CD14-positive monocyte (primary cell): ENCODE data around the gene RNASE13. TPM values are rescaled to one million over a fixed set of nuclear protein-coding genes. Genes with fewer than 3 reads are reported as not detected.
"Not testable (repeated sequence)": the region's sequence is repeated elsewhere in the genome, so short reads cannot be mapped to it uniquely, and the experiment has no call there.

Source experiments
- DNase-seq, 3 donors: peaks; one replicate each; pipeline ENCODE4 v3.0.0-alpha.2; 2011 to 2022
- H2AFZ ChIP-seq: 2 replicates; pipeline ENCODE4 v1.6.0; 2012; ENCODE audit warnings: mild to moderate bottlenecking, low read depth, low read length, inconsistent platforms; ENCODE audit not compliant: insufficient read depth, poor library complexity, severe bottlenecking
- H3K27ac ChIP-seq, 2 donors: 1 replicate in 1 of 2; 2 replicates in 1 of 2; pipeline ENCODE4 v1.5.1; 2012 to 2013; ENCODE audit warnings: low read length in 2 of 2, control low read depth in 1 of 2, inconsistent platforms in 1 of 2, low read depth in 1 of 2, mild to moderate bottlenecking in 1 of 2
- H3K27me3 ChIP-seq, 2 donors: one replicate each; pipeline versions ENCODE4 v1.6.0 to v1.6.1; 2011 to 2013; ENCODE audit warnings: low read length in 2 of 2; ENCODE audit not compliant: control insufficient read depth in 2 of 2, insufficient read depth in 2 of 2
- H3K36me3 ChIP-seq, 2 donors: replicated peaks in 1 of 2; 1 replicate in 1 of 2; 2 replicates in 1 of 2; pipeline versions ENCODE4 v1.5.1 to v1.6.1; 2012 to 2013; ENCODE audit warnings: low read length in 2 of 2, control low read depth in 1 of 2, inconsistent platforms in 1 of 2, mild to moderate bottlenecking in 1 of 2; ENCODE audit not compliant: insufficient read depth in 2 of 2, control insufficient read depth in 1 of 2
- H3K4me1 ChIP-seq, 2 donors: 1 replicate in 1 of 2; 2 replicates in 1 of 2; pipeline versions ENCODE4 v1.5.1 to v1.6.1; 2012 to 2013; ENCODE audit warnings: low read length in 2 of 2, control low read depth in 1 of 2, inconsistent platforms in 1 of 2, mild to moderate bottlenecking in 1 of 2, moderate library complexity in 1 of 2; ENCODE audit not compliant: insufficient read depth in 2 of 2, control insufficient read depth in 1 of 2
- H3K4me2 ChIP-seq: replicated peaks from 2 replicates; pipeline ENCODE3; 2012; ENCODE audit warnings: low read length, moderate library complexity, mild to moderate bottlenecking; ENCODE audit not compliant: poor library complexity, severe bottlenecking; ENCODE audit errors: extremely low read depth
- H3K4me3 ChIP-seq, 3 experiments: fragments of 200-600 bp in 1 of 3; sonication (generic) in 1 of 3; replicated peaks in 1 of 3; 1 replicate in 2 of 3; 2 replicates in 1 of 3; pipeline ENCODE4 v1.5.1; 2011 to 2013; ENCODE audit warnings: low read length in 3 of 3, mild to moderate bottlenecking in 3 of 3, control low read depth in 2 of 3, low read depth in 2 of 3, inconsistent platforms in 1 of 3, moderate library complexity in 1 of 3
- H3K79me2 ChIP-seq: 2 replicates; pipeline ENCODE4 v1.6.0; 2012; ENCODE audit warnings: mild to moderate bottlenecking, control low read depth, inconsistent platforms, low read length, moderate library complexity; ENCODE audit not compliant: insufficient read depth
- H3K9ac ChIP-seq: 2 replicates; pipeline ENCODE4 v1.6.0; 2017; ENCODE audit warnings: low read length, mild to moderate bottlenecking; ENCODE audit not compliant: insufficient read depth, poor library complexity, severe bottlenecking
- H3K9me3 ChIP-seq, 2 donors: replicated peaks in 1 of 2; 1 replicate in 1 of 2; 2 replicates in 1 of 2; pipeline versions ENCODE4 v1.5.1 to v1.6.1; 2012 to 2013; ENCODE audit warnings: low read length in 2 of 2, control low read depth in 1 of 2; ENCODE audit not compliant: control insufficient read depth in 1 of 2, insufficient read depth in 1 of 2
- H4K20me1 ChIP-seq: 2 replicates; pipeline ENCODE4 v1.6.0; 2012; ENCODE audit warnings: mild to moderate bottlenecking, low read length, control low read depth, moderate library complexity; ENCODE audit not compliant: insufficient read depth
- H3K27ac Mint-ChIP-seq, 7 donors: one replicate each; pipeline ENCODE4 v1.8.0; 2020; ENCODE audit warnings: mild to moderate bottlenecking in 7 of 7, mixed read lengths in 7 of 7, moderate library complexity in 6 of 7, inconsistent platforms in 2 of 7
- H3K27me3 Mint-ChIP-seq, 3 donors: one replicate each; pipeline ENCODE4 v1.8.0; 2021 to 2022; ENCODE audit warnings: low read depth in 3 of 3, mild to moderate bottlenecking in 3 of 3, mixed read lengths in 3 of 3, moderate library complexity in 3 of 3, inconsistent platforms in 1 of 3
- H3K36me3 Mint-ChIP-seq, 2 donors: one replicate each; pipeline ENCODE4 v1.8.0; 2020; ENCODE audit warnings: mixed read lengths in 2 of 2, inconsistent platforms in 1 of 2, mild to moderate bottlenecking in 1 of 2
- H3K4me1 Mint-ChIP-seq: one replicate; pipeline ENCODE4 v1.8.0; 2020; ENCODE audit warnings: mild to moderate bottlenecking, mixed read lengths
- H3K4me3 Mint-ChIP-seq, 2 donors: one replicate each; pipeline ENCODE4 v1.8.0; 2020; ENCODE audit warnings: mild to moderate bottlenecking in 2 of 2, mixed read lengths in 2 of 2, moderate library complexity in 1 of 2
- H3K9me3 Mint-ChIP-seq, 7 donors: one replicate each; pipeline ENCODE4 v1.8.0; 2020 to 2022; ENCODE audit warnings: mixed read lengths in 7 of 7, mild to moderate bottlenecking in 6 of 7, moderate library complexity in 6 of 7, inconsistent platforms in 2 of 7
- WGBS: methylation state at CpG from one replicate; pipeline ENCODE4 v1.1.5; 2013; ENCODE audit warnings: missing lambda C conversion rate; ENCODE audit not compliant: insufficient coverage; 5-methylcytosine and 5-hydroxymethylcytosine counted together
- intact Hi-C, 2 donors: fragments of 100-400 bp; cut with micrococcal nuclease; formaldehyde crosslinking; loops; one replicate each; pipeline versions ENCODE4 v1.15.0 to v1.15.1; 2023
- polyA plus RNA-seq, 3 donors: library from polyadenylated mRNA; depleted of rRNA in 1 of 3; unstranded in 2 of 3; stranded (reverse) in 1 of 3; fragments of 300-500 nt in 2 of 3; fragments of >200 nt in 1 of 3; fragmentation: Illumina TruSeq in 2 of 3; gene quantifications; 1 replicate in 2 of 3; 2 replicates in 1 of 3; pipeline ENCODE4 v1.2.3, GENCODE V29; 2012 to 2021
- TF ChIP-seq, protein P1 (sequence below): fragments of 200-600 bp; IDR thresholded peaks from one replicate; pipeline ENCODE4 v1.8.0; 2022; ENCODE audit warnings: antibody characterized with exemption, mild to moderate bottlenecking

Gene RNASE13
- polyA plus RNA-seq, 3 donors: 0.39 TPM; not detected in 2

DNA sequence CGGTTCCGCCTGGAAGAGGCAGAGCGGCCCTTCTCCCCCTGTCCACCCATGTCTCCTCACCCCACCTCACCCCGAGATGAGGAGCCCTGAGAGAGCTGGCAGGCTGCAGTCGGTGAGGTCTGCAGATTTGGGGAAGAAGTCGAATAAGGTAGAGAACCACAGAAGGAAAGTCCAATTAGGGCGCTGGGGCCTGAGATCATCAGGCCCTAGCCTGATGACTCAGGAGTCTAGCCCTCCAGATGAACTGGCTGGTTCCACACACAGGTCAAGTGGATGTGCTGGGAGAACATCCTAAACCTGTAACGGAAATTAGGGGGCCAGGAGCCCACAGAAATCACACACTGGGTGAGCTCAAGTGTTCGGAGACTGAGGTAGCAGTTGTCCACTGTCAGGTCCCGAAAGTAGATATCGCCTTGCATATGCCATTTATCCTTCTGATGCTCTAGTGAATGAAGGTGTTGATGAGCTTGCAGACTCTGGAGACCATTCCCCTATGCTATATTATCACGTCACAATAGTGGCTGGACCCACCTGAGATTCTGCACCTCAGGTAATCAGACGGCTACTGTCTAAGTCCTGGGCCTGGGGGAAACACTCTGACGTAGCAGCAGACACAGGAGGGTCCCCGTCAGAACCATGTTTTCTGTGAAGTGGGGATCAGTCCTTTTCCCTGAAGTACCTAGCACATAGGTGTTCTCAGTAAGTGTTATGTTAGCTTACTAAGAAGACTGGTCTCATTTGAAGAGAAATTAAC lies 45.7 kb downstream of the RNASE13 start:
- Histone ChIP-seq H3K36me3 (peaks cover 18 to 27% of the 10 kb centered on the region in 2 donors), H3K79me2 (peaks cover 23% of the 10 kb centered on the region), H3K27ac (peak overlapping the region; percentile 24 to 72), H2AFZ (peak overlapping the region; percentile 41), H3K4me1 (peaks cover 50 to 63% of the 10 kb centered on the region in 2 donors), H3K27me3 (no peaks in the 10 kb centered on the region), H4K20me1 (peaks cover 4% of the 10 kb centered on the region), H3K4me3 (peak overlapping the region; percentile 12 to 97 (median 72)), H3K4me2 (peak overlapping the region; percentile 95), H3K9ac (no peak overlapping the region), H3K9me3 (no peaks in the 10 kb centered on the region)
- intact Hi-C loops: no loop called here
- Mint-ChIP-seq H3K36me3 (peaks cover 19 to 25% of the 10 kb centered on the region in 2 donors), H3K27ac (peak overlapping the region; percentile 46 to 87 (median 70)), H3K4me1 (peaks cover 57% of the 10 kb centered on the region), H3K9me3 (no peaks in the 10 kb centered on the region), H3K27me3 (peaks cover 0 to 2% (median 2%) of the 10 kb centered on the region in 3 donors), H3K4me3 (no peak overlapping the region)
- TF ChIP-seq, protein P1, sequence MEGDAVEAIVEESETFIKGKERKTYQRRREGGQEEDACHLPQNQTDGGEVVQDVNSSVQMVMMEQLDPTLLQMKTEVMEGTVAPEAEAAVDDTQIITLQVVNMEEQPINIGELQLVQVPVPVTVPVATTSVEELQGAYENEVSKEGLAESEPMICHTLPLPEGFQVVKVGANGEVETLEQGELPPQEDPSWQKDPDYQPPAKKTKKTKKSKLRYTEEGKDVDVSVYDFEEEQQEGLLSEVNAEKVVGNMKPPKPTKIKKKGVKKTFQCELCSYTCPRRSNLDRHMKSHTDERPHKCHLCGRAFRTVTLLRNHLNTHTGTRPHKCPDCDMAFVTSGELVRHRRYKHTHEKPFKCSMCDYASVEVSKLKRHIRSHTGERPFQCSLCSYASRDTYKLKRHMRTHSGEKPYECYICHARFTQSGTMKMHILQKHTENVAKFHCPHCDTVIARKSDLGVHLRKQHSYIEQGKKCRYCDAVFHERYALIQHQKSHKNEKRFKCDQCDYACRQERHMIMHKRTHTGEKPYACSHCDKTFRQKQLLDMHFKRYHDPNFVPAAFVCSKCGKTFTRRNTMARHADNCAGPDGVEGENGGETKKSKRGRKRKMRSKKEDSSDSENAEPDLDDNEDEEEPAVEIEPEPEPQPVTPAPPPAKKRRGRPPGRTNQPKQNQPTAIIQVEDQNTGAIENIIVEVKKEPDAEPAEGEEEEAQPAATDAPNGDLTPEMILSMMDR: no peak
- peak; percentile 53 to 82 (median 72) for DNase-seq
- 59% methylated on average over 9 of the region's 15 CpGs for WGBS

DNA sequence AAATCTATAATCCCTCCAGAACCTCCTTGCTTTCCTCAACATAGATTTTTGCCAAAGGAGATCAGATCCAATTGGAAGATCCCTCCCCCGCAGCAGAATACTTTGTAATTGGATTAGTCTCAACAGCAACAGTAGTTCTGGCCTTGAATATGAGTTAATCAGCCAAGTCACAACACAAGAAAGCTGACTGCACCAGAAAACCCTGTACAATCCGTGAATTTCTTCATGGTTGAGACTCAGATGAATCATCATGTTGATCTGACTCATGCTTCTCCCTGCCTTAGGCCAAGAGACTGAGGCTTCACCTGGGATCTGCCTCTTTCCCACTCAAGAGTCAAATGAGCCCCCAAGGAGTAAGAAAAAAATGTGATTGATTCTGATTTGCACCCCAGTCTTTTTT lies 47.8 kb downstream of the RNASE13 start:
- Mint-ChIP-seq H3K4me3 (no peak overlapping the region), H3K27me3 (peaks cover 0 to 2% (median 2%) of the 10 kb centered on the region in 3 donors), H3K9me3 (peaks cover 0 to 1% (median 0%) of the 10 kb centered on the region in 7 donors), H3K36me3 (peaks cover 2 to 4% of the 10 kb centered on the region in 2 donors), H3K27ac (peak overlapping the region; percentile 65 to 93 (median 87)), H3K4me1 (peaks cover 54% of the 10 kb centered on the region)
- intact Hi-C loops: no loop called here
- no peak overlapping the region for H3K9ac ChIP-seq
- DNase-seq: peak; percentile 63 to 89 (median 84)
- peak overlapping the region; percentile 2 to 81 for H3K27ac ChIP-seq
- peaks cover 0 to 6% of the 10 kb centered on the region in 2 donors for H3K36me3 ChIP-seq
- 0% methylated on average over 1 of the region's 2 CpGs for WGBS
- peaks cover 18% of the 10 kb centered on the region for H3K79me2 ChIP-seq
- H3K4me1 ChIP-seq: peaks cover 50 to 63% of the 10 kb centered on the region in 2 donors
- TF ChIP-seq, protein P1: no peak
- H2AFZ ChIP-seq: no peak overlapping the region
- no peaks in the 10 kb centered on the region for H3K27me3 ChIP-seq
- no peaks in the 10 kb centered on the region for H3K9me3 ChIP-seq
- peak overlapping the region; percentile 9 for H3K4me2 ChIP-seq
- peaks cover 4% of the 10 kb centered on the region for H4K20me1 ChIP-seq
- peak overlapping the region in 1 of 3 experiments; percentile 28 for H3K4me3 ChIP-seq

DNA sequence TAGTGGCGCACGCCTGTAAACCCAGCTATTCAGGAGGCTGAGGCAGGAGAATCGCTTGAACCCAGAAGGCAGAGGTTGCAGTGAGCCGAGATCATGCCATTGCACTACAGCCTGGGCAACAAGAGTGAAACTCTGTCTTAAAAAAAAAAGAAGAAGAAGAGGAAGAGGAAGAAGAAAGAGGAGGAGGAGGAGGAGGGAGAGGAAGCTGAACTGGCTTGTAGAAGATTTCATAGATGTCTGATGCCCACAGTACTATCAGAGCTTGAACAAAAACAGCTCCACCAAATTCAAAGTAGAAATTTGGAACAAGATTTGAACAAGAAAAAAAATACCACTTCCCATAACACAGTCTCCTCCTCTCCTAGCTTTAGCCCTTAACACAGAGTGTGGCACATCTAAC lies 49.0 kb downstream of the RNASE13 start:
- Mint-ChIP-seq H3K4me1 (peaks cover 49% of the 10 kb centered on the region), H3K4me3 (peak overlapping the region in 1 of 2 donors; percentile 33), H3K27ac (peak overlapping the region; percentile 44 to 93 (median 88))
- peak overlapping the region; percentile 8 to 81 for H3K27ac ChIP-seq
- H3K9me3 ChIP-seq, H3K36me3 ChIP-seq, intact Hi-C loops, H4K20me1 ChIP-seq, H3K36me3 Mint-ChIP-seq, H2AFZ ChIP-seq, H3K9ac ChIP-seq, H3K27me3 Mint-ChIP-seq, H3K9me3 Mint-ChIP-seq, H3K79me2 ChIP-seq, H3K27me3 ChIP-seq: not testable (repeated sequence)
- H3K4me1 ChIP-seq: peaks cover 51 to 64% of the 10 kb centered on the region in 2 donors
- 30% methylated on average over 2 of the region's 4 CpGs for WGBS
- H3K4me3 ChIP-seq: peak overlapping the region in 1 of 3 experiments; percentile 28
- DNase-seq: peak in 2 of 3 donors; percentile 44 to 57
- H3K4me2 ChIP-seq: peak overlapping the region; percentile 34
